RWPE2 (cell line): ENCODE results near the gene PDE4D.
"Not testable (repeated sequence)": the region's sequence is repeated elsewhere in the genome, so short reads cannot be mapped to it uniquely, and the experiment has no call there.

ENCODE experiments used
- ATAC-seq: fragments of 200-7000 bp; cut with Tn5 transposase; 3 replicates; pipeline ENCODE4 v1.9.1; 2021; ENCODE audit warnings: low read depth
- DNase-seq: peaks from one replicate; pipeline ENCODE4 v3.0.0-alpha.2; 2020; ENCODE audit warnings: low spot score
- H3K27ac ChIP-seq: fragments of 450-650 bp; 2 replicates; pipeline ENCODE4 v1.5.1; 2017; ENCODE audit warnings: mild to moderate bottlenecking; ENCODE audit not compliant: poor library complexity, severe bottlenecking
- H3K27me3 ChIP-seq: fragments of 250-450 bp; sonication (Bioruptor Pico); 2 replicates; pipeline ENCODE4 v1.5.1; 2021; ENCODE audit warnings: mild to moderate bottlenecking, moderate library complexity; ENCODE audit not compliant: insufficient read depth, poor library complexity, severe bottlenecking
- H3K36me3 ChIP-seq: fragments of 250-450 bp; sonication (Bioruptor Pico); 2 replicates; pipeline ENCODE4 v1.5.1; 2020; ENCODE audit warnings: low read depth, mild to moderate bottlenecking, moderate library complexity
- H3K4me1 ChIP-seq: fragments of 250-450 bp; sonication (Bioruptor Pico); 2 replicates; pipeline ENCODE4 v1.5.1; 2021; ENCODE audit warnings: mild to moderate bottlenecking, moderate library complexity; ENCODE audit not compliant: insufficient read depth, poor library complexity, severe bottlenecking
- H3K4me3 ChIP-seq: fragments of 250-450 bp; sonication (Bioruptor Pico); 2 replicates; pipeline ENCODE4 v1.5.1; 2021; ENCODE audit warnings: mild to moderate bottlenecking, moderate library complexity; ENCODE audit not compliant: severe bottlenecking
- H3K9me3 ChIP-seq: fragments of 250-450 bp; sonication (Bioruptor Pico); 2 replicates; pipeline ENCODE4 v1.5.1; 2021; ENCODE audit warnings: mild to moderate bottlenecking, moderate library complexity; ENCODE audit not compliant: severe bottlenecking
- CTCF ChIP-seq: fragments of 450-650 bp; IDR thresholded peaks from one replicate; pipeline ENCODE4 v1.5.1; 2017; ENCODE audit warnings: mild to moderate bottlenecking, moderate library complexity; ENCODE audit not compliant: poor library complexity, severe bottlenecking

PDE4D gene

GRCh38 chr5:58998544-58998943 is 895.0 kb downstream of the PDE4D start:
- Histone ChIP-seq H3K27me3 (no peaks in the 10 kb centered on the region), H3K4me1 (no peaks in the 10 kb centered on the region), H3K36me3 (no peaks in the 10 kb centered on the region), H3K9me3 (no peaks in the 10 kb centered on the region), H3K4me3 (no peak overlapping the region), H3K27ac (no peak overlapping the region)
- no peak for TF ChIP-seq CTCF
- DNase-seq (no peak), ATAC-seq (no peak)

DNA sequence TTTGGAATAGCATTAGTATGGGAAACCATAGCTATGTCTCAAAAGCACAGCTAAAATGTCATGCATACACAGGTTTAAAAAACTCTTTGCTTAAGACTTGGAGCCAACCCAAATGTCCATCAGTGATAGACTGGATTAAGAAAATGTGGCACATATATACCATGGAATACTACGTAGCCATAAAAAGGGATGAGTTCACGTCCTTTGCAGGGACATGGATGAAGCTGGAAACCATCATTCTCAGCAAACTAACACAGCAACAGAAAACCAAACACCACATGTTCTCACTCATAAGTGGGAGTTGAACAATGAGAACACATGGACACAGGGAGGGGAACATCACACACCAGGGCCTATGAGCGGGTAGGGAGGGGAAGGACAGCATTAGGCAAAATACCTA is 897.7 kb downstream of the PDE4D start:
- DNase-seq, H3K9me3 ChIP-seq, H3K27me3 ChIP-seq, H3K4me1 ChIP-seq, ATAC-seq, H3K36me3 ChIP-seq, H3K27ac ChIP-seq, H3K4me3 ChIP-seq: not testable (repeated sequence)

DNA sequence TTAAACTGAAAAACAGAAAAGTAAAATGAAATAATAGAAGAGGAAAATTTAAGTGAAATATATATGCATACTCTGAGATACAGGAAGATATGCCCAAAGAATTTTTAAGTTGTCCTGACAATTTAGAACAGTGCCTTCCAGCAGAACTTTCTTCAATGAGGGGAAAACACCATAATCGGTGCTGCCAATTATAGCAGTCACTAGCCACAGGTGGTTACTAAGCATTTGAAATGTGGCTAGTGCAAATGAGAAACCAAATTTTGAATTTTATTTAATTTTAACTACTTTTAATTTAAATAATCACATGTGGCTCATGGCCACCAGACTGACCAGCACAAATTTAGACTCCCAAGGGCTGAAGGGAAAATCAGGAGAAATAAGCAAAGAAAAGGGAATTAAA is 900.1 kb downstream of the PDE4D start:
- Histone ChIP-seq H3K27me3 (no peaks in the 10 kb centered on the region), H3K4me1 (no peaks in the 10 kb centered on the region), H3K36me3 (peaks cover 5% of the 10 kb centered on the region), H3K4me3 (no peak overlapping the region), H3K27ac (no peak overlapping the region), H3K9me3 (no peaks in the 10 kb centered on the region)
- no peak for TF ChIP-seq CTCF
- no peak for ATAC-seq
- no peak for DNase-seq

- peaks cover 20% of the 10 kb centered on the region for H3K36me3 ChIP-seq
- no peaks in the 10 kb centered on the region for H3K27me3 ChIP-seq
- DNase-seq (no peak), ATAC-seq (no peak)
- H3K4me1 ChIP-seq: peaks cover 5% of the 10 kb centered on the region
- TF ChIP-seq CTCF: no peak
- no peak overlapping the region for H3K27ac ChIP-seq
- H3K4me3 ChIP-seq: no peak overlapping the region
- H3K9me3 ChIP-seq: no peaks in the 10 kb centered on the region
These were observed 904.6 kb downstream of the PDE4D start for GRCh38 chr5:58988938-58989337.

- no peak for ATAC-seq
- H3K36me3 ChIP-seq: peaks cover 20% of the 10 kb centered on the region
- no peak for TF ChIP-seq CTCF
These were observed 906.3 kb downstream of the PDE4D start for GRCh38 chr5:58987193-58987592.

More at GRCh38 chr5:58987193-58987592, 906.3 kb downstream of the PDE4D start:
- Histone ChIP-seq H3K9me3 (no peaks in the 10 kb centered on the region), H3K4me1 (peaks cover 5% of the 10 kb centered on the region), H3K4me3 (no peak overlapping the region), H3K27ac (no peak overlapping the region), H3K27me3 (no peaks in the 10 kb centered on the region)
- DNase-seq: no peak
